ENCODE measurements around the gene SEMA4C.

The SEMA4C gene

DNA sequence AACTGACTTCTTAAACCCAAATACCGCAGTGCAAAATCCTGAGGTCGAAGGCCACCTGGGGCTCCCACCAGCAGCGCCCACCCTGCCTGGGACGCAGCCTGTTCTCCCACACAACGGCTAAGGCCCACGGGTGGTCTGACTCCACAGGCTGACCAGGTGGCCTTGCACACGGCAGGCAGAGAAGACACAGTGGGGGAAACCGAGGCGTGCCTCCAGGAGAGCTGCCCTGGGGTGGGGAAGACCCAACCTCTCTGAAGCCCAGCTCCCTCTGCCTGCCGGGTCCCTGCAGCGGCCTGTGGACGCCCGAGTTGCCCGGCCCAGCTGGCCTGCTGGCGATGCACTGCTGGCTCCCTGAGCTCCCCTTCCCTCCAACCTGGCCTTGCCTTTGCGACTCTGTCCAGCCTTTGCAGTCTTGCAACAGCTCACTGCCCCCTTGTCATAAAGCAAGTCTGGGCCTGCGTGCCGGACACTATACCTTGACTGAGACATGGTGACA, 9.7 kb upstream of the SEMA4C start:
- DNase-seq: no peak

DNA sequence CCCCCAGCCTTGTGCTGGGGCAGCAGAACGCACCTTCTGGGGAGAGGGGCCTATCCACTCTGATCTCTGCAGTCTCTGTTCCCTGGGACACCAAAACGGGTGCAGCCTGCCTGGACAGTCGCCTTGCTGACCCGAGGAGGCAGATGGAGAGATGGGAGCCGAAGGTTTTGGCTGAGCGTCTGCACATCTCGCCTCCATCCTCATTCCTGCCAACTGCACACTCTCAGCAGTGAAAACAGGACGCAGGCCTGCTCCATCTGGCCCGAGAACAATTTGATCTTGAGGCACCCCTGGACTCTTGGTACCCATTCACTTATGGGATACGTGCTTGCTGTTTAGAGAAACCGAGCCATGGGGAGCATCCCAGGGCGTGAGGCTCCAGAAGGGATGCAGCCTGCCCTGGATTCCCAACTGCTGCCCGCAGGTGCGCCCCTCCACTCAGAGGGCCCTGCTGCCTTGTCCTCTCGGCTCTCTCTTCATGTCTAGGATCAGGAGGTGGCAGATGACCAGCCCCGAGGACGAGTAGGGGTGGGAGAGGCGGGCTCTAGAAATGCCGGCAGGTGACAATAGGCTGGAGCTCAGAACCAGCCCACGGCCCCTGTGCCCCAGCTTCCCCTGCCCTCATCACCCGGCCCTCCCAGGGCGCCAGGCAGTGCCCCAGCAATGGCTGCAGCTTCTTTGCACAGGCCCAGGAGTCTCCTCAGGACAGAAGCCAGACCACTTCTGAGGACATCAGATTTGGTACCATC, 9.1 kb upstream of the SEMA4C start:
- no peak for DNase-seq

- no peak for DNase-seq
These were observed 8.3 kb upstream of the SEMA4C start for GRCh38 chr2:96878171-96878570.

DNA sequence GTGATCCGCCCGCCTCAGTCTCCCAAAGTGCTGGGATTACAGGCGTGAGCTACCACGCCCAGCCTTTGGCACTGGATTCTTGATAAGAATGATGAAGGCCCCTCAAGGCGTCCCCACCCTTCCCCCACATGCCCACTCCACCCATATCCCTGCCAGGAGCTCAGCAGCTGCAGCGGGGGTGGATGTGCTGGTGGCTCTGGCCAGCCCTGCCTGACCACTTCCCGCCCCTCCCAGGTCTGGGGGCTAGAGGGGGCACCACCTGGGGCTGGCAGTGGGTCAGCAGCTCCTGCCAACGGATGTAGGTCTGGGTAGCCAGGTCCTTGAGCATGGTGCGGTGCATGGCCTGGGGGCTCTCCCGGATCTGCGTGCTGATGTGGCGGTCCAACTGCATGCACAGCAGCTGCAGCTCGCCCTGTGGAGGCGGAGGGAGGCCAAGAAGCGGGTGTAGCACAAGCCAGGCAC, 7.8 kb upstream of the SEMA4C start:
- DNase-seq: no peak

DNA sequence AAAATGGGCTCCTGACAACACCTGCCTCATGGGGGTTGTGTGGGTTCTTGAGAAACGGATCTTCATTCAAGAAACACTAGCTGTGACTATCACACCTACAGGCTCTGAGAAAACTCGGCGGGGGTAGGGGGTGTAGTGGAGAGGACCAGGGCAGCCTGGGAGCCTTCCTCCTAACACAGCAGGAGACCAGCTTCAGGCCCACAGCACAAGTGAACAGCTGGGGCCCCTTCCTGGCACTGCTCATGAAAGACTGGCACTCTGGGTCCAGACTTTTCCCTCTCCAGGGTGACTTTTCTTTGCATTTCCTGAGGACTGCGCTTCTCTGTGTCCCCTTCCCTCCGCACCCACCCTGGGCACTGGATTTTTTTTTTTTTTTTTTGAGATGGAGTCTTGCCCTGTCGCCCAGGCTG, 7.2 kb upstream of the SEMA4C start:
- DNase-seq: no peak

GRCh38 chr2:96876269-96877041, 6.6 kb upstream of the SEMA4C start:
- no peak for DNase-seq

DNA sequence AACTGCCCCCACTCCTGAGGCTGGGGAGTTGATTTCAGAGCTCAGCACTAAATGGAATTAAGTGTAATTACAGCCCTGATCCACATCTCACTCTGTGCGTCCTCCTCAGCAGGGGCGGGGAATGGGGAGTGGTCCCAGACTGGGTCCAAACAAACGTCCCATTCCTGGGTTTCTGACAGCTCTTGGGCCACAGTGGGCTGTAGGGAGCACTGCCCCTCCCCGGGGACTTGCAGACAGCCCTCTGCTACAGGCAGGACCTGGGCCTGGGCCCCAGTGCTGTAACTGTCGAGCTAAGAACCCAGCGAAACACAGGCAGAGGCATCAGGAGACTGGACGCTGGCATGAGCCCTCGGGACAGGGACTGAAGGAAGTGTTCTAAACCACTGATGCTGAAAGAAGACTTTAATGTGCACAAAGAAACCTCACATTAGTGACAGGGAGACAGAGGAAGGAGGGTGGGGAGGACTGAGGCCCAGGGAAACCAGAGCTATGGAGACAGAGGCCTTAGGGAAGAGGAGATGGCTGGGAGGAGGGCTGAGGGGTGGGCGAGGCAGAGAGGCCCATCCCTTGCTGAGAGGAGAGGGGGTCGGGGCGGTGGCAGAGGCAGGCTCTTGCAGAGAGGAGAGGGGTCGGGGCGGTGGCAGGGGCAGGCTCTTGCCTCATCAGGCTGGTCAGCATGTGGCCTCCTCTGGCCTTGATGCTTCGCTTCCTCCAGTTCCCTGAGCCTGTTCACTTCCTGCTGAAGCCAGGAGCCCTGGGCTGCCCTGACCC, 5.8 kb upstream of the SEMA4C start:
- DNase-seq: no peak

GRCh38 chr2:96874198-96874831, 4.4 kb upstream of the SEMA4C start:
- no peak for DNase-seq

DNA sequence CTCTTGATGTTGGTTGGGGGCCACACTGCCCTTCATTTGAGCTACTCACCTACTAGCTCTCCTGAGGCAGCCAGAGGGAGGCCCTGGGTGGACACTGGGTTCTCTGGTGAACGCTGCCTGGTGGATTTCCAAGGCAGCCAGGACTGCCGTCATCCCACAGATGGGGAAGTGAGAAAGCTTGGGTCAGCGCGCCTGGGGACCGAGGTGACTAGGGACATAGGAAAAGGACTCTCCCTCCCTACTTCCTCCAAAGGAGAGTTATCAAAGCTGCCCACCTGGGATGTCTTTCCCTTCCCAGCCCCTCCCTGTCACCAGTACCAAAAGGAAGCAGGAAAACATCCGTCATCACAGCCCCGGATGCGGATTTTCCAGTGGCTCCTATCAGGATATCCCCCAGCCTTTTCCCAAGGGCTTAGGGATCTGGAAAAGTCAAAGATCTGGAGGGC, 3.8 kb upstream of the SEMA4C start:
- no peak for DNase-seq

GRCh38 chr2:96872591-96873349, 2.9 kb upstream of the SEMA4C start:
- DNase-seq: no peak

- peak; percentile 56 for DNase-seq
These were observed 861 bp upstream of the SEMA4C start for GRCh38 chr2:96870626-96871255.

GRCh38 chr2:96869281-96869821, 529 bp downstream of the SEMA4C start:
- DNase-seq: no peak

DNA sequence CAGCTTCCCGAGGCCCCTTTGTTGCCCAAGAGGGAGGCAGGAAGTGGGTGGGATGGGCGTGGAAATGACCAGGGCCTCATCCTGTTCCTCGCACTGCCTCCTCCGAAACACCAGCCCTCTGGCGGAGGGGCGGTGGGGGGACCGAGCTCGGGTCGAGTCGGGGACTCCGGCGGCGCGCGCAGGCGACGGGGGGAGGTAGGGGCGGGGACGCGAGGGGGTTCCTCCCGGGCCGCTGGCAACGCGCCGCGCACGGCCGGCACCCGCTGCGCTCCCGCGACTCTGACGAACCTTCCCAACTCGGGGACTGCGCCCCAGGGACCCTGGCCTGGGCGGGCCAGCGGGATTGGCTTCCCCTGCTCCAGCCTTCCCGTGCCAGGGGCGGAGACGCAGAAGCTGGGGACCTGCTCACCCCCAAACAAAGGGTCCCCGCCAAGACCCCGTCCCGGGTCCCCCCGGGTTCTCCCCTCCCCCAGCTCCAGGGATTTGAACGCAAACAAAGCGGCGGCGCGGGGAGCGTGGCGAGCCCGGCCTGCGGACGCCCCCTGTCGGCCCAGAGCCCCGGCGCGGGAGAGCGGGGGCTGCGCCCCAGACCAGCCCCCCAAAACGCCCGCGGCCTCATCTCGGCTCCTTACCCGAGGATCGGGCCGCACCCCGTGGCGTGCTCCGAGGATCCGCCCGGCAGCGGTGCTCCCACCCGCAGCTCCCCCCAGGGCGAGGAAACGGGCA, 1.2 kb downstream of the SEMA4C start:
- DNase-seq: peak; percentile 81

DNA sequence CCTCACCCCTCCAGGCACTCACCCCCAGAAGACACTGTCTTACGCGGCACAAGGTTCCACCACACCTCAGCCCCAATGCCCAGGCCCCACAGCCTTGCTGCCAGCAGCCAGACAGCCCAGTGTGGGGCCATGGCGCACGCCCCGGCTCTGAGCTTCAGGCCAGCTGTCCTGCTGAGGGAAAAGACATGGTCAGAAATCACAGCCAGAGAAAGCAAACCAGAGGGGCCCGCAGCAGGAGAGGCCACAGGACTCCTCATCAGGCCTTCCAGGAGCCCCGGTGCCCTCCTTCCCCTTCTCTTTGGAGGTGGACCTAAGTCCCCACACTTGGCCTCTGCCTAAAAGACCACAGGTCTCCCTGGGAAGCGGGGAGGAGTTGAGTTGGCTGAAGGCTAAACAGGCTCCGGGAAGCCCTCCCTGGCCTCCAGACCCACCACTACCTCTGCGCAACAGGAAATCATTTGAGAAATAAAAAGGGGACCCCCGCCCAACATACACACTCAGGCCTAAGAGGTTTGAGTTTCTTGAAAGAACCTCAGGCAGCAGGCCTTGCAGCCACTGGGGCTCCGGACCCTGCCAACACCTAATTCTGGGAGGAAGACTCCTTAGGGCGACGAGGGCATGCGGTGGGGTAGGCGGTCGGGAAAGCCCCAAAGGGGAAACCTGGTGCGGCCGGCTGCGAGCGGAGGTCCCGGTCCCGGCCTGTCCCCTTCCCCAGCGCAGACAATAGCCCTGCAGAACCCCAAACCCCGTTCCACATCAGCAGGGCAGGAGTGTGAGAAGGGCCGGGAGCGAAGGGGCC, 1.9 kb downstream of the SEMA4C start:
- DNase-seq: no peak

- no peak for DNase-seq
These were observed 2.7 kb downstream of the SEMA4C start for GRCh38 chr2:96866986-96867755.

DNA sequence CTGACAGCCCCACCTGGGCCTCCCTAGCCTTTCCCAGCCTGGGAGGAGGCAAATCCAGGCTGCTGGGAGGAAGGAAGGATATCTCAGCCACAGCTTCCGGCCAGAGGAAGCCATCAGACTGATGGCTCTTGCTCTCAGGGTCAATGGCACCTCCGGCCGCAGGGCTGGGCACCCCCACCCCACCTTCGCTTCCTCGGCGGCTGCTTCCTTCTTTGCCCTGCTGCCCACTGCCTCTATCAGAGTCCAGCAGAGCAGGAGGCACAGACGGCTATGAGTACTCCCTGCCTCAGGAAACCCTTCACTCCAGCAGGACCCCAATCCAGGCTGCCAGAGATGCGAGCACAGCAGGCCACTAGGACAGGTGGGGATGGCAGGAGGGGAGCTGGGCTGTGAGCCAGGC, 3.3 kb downstream of the SEMA4C start:
- no peak for DNase-seq

DNA sequence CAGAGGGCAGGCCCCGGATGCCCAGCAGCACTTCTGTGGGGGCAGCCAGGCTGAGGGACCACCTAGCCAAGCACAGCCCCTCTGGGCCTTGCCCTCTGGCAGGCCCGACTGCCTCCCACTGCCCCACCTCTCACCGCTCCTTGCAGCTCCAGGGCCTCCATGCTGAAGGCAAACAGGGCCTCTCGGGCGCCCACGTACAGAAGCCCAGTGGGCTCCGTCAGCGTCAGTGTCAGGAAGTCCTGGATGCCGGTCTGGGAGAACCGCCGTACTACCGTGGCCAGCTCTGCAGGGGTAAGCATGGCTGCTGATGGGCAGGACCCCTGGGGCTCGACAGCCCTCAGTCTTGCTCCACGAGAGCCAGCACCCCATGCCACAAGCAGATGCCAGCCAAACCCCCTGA, 3.7 kb downstream of the SEMA4C start:
- DNase-seq: no peak

DNA sequence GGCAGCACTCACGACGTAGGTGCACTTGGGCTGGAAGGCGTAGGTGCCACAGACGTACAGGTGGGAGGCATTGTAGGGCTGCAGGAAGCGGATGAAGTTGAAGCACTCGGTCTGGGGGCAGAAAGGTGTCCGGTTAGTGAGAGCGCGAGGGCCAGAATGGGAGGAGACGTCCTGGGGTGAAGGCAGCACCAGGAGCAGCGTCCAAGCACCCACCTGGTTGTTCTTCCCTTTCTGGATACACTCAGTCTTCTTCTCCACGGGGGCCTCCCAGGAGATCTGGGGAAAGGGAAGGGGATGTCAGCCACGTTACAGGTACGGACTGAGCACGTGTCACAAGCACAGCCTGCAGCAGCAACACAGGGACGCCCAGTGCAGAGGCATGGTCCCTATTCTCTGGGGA, 4.2 kb downstream of the SEMA4C start:
- DNase-seq: no peak
